GM19023 (cell line): ENCODE data around the gene LIX1.
"Not testable (repeated sequence)": the region's sequence is repeated elsewhere in the genome, so short reads cannot be mapped to it uniquely, and the experiment has no call there.

Experiments
- ATAC-seq: cut with Tn5 transposase; IDR thresholded peaks from one replicate; pipeline ENCODE4 v1.9.1; 2021; ENCODE audit warnings: mild to moderate bottlenecking, moderate library complexity; ENCODE audit not compliant: unreplicated experiment

LIX1 gene

DNA sequence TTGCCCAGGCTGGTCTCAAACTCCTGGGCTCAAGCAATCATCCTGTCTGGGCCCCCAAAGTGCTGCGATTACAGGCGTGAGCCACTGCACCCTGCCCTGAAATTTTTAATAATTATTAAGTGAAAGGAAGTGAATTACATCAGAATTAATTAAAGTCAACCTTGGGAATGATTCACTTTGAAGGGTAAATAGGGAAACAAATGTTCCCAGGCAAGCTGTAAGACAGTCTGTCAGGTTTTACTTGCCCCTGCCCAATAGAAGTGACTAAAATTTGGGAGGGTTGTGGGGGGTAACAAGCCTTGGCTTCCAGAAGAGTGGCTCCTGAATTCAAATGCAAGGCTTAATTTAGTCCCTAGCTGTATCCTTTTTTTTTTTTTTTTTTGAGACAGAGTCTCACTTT, 1.3 kb upstream of the LIX1 start:
- ATAC-seq, result no peak

GRCh38 chr5:97141539-97141938, 872 bp downstream of the LIX1 start:
- no peak for ATAC-seq

DNA sequence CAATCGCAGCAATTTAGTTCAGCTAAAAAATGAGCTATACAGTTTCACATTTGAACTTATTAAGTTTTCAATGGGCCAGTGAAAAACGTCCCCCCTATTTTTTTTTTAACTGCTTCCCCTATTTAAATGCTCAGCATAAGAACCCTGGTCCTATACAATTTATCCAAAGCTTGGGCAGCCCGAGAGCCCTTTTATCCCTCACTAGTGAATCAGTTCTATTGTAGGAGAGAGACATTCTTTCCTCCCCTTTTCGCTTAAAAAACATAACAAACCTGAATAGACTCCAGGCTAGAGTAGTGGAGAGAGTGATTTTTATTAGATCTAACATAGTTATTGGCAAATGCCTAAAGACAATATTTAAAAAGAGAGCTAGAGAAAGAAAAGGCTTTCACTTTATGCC, 1.4 kb downstream of the LIX1 start:
- ATAC-seq, result no peak

GRCh38 chr5:97140250-97140649, 2.2 kb downstream of the LIX1 start:
- ATAC-seq, result not testable (repeated sequence)

DNA sequence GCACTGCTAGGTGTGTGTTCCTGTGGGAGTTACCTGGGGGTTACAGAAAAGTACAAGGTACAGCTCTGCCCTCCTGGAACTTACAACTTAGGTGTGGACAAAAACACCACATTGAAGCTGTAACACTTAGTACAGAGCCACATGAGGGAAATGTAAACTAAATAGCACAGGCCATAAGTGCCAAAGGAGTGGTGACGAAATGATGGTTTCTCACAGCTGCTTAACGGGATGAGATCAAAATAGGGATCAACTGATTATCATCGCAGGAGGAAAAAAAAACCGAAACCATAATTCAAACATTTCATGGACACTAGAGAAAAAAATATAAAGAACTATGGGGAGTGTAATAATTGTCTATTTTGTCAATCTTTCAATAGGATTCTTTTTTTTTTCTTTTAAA, 5.9 kb downstream of the LIX1 start:
- no peak for ATAC-seq

- ATAC-seq, result no peak
These were observed 6.5 kb downstream of the LIX1 start for GRCh38 chr5:97135868-97136267.

GRCh38 chr5:97134634-97135033, 7.8 kb downstream of the LIX1 start:
- ATAC-seq, result no peak

DNA sequence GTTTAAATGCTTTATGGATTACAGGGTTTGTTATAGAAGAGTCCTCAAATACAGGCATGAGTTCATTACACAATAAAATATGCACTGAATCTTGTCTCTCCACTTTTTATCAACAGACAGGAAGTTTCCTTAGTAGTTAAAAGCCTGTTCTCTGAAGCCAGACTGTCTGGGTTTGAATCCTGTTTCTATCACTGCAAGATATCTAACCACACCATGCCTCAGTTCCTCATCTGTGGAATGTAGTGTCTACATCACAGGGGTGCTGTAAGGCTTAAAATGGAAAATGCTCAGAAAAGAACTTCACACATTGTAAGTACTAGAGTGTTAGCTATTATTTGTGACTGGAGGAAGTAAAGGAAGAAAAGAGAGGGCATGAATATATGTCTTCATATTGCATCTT, 9.3 kb downstream of the LIX1 start:
- ATAC-seq, result no peak

GRCh38 chr5:97131921-97132320, 10.5 kb downstream of the LIX1 start:
- ATAC-seq, result no peak

DNA sequence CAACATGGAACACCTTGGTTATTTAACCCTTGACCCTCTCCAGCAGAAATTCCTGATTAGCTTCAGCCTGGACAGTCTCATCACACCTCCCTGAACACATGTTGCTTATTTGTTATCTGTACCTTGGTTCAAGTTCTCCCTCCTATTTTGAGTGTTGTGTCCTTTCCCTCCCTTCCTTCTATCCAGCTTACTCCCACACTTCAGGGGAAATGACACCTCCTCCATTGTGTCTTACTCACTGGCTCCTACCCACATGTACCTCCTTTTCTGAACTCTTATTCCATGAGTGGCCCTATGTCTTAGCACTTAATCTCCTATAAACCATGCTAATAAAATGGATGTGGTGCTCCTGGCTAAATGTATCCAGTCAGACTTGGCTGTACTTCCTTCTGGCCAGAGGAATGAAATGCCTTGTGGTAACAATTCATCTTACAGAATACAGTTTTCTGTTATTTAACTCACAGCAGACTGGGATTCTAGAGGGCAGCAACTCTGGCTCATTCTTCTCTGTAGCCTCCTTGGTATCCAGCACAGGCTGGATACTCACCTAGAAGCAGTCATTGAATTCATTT, 11.2 kb downstream of the LIX1 start:
- ATAC-seq, result no peak

GRCh38 chr5:97127727-97128126, 14.7 kb downstream of the LIX1 start:
- no peak for ATAC-seq

- no peak for ATAC-seq
These were observed 17.2 kb downstream of the LIX1 start for GRCh38 chr5:97125125-97125683.

DNA sequence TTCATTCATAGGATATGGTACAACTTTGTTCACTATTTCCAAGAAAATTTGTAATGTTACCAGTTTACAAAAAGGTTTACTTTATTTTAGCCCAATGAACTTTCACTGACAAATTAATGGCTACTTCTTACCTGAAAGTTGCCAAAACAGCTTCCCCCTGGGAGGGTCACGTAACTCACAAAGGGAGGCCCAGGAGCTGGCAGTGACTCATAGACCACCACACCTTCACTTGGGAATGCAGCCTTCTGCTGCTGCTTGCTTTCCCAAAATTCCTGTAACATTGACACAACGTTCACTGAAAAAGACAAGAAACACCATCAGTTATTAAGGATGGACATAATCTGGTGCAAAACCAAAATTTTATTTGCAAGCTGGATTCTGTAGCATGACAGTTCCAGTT, 18.1 kb downstream of the LIX1 start:
- ATAC-seq, result no peak

- ATAC-seq, result no peak
These were observed 20.6 kb downstream of the LIX1 start for GRCh38 chr5:97121848-97122247.

GRCh38 chr5:97120195-97120594, 22.2 kb downstream of the LIX1 start:
- ATAC-seq, result no peak

DNA sequence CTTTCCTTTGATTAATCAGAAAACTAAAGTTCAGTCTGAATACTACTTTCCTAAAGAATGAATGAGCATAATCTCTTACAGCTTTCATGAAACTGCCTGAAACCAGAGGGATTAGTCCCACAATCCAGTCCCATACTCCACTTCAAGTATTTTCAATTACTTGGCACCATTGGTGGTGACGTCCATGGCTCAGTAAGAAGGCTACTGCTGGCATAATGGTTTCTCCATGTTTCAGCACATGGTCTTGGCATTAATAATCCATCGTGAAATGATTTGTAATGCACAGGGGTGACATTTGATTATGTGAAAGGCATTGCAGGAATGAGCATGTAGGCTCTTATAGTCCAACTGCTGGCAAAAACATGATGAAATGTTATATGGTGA, 23.4 kb downstream of the LIX1 start:
- ATAC-seq, result no peak

GRCh38 chr5:97118261-97119006, 24.0 kb downstream of the LIX1 start:
- ATAC-seq, result no peak

GRCh38 chr5:97115932-97116331, 26.5 kb downstream of the LIX1 start:
- no peak for ATAC-seq

DNA sequence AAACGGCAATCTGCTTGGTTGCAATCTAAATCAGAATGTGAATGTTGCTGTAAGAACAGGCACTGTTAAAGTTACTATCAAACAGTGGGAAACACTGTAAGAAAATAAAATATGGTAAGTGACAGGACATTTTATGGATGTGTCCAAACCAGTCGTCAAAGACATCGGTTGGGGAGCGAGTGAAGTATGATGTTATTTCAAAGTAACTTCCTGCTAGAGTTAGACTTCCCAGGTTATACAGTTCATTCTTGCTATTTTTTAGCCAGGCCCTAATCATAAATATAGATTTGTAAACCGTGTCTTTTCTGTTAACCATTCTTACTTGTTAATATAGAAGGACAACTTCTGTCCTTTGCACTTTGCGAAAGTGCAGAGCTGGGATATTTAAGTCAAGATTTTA, 30.2 kb downstream of the LIX1 start:
- no peak for ATAC-seq

- ATAC-seq, result no peak
These were observed 30.8 kb downstream of the LIX1 start for GRCh38 chr5:97111616-97112015.

- ATAC-seq, result no peak
These were observed 31.4 kb downstream of the LIX1 start for GRCh38 chr5:97111004-97111403.

DNA sequence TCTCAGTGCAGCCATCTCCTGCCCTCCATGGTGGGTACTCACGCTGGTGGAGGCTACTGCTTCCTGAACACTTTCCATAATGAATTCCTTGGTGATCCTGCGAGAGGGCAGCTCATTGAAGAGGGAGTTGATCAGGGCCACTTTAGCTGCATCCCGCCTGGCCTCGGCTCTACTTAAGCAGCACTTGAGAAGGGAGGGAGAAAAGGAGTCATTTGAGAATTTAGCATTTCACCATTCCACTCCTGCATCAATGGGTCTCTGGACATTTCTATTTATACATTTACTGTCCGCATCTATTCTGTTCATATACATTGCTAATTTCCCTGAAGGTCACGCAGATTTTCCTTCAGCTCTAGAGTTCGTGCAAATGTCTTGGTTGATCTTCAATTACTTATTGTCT, 35.1 kb downstream of the LIX1 start:
- no peak for ATAC-seq

DNA sequence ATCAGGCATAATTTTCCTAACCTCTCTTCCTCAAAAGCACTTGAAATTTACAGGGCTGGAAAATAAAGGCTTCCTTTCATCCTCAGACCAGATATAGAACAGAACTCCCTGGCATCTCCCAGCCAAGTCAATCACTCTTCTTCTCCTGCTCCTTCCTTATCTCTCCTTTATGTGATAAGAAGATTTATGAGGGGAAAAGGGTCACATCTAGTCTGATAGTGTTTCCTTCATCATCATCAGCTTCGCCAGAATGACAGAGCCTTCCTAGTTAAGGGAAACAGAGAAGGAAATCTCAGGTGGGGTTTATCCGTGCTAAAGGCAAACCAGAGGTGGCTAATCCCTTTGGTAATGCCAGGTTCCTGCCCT, 36.2 kb downstream of the LIX1 start:
- ATAC-seq, result no peak
